H1 (cell line): ENCODE measurements around the gene EPB41L4A. TPM values are rescaled to one million over a fixed set of nuclear protein-coding genes. Genes with fewer than 3 reads are reported as not detected.

Source experiments
- CTCF ChIA-PET: fragments of 300-600 bp; sonication (Branson Sonifier 250); formaldehyde crosslinking; loops from one replicate; lab custom pipeline; 2021; ENCODE audit not compliant: partially characterized antibody; lab: Charles Lee
- POLR2A ChIA-PET: fragments of 300-600 bp; sonication (Branson Sonifier 250); formaldehyde crosslinking; loops from one replicate; lab custom pipeline; 2021; ENCODE audit warnings: inconsistent platforms; ENCODE audit not compliant: partially characterized antibody; lab: Charles Lee
- DNase-seq, 2 experiments: peaks; one replicate each; pipeline versions ENCODE4 v3.0.0 to v3.0.0-alpha.2; 2010 to 2022; ENCODE audit warnings: low spot score in 2 of 2, low read depth in 1 of 2, mixed read lengths in 1 of 2
- FAIRE-seq: peaks from 2 replicates; lab custom pipeline; 2011; peaks lifted over from hg19 to GRCh38; lab: Jason Lieb, UNC
- H2AFZ ChIP-seq: 2 replicates; pipeline ENCODE4 v1.8.1; 2012; ENCODE audit warnings: low read length, inconsistent platforms
- H2AK5ac ChIP-seq: 2 replicates; pipeline ENCODE4 v1.6.1; 2013; ENCODE audit warnings: low read depth, low read length
- H2BK120ac ChIP-seq: replicated peaks from 2 replicates; pipeline ENCODE3; 2013; ENCODE audit warnings: low read depth, low read length, inconsistent platforms
- H2BK12ac ChIP-seq: 2 replicates; pipeline ENCODE4 v1.6.1; 2013; ENCODE audit warnings: low read depth, low read length
- H2BK15ac ChIP-seq: 2 replicates; pipeline ENCODE4 v1.6.1; 2013; ENCODE audit warnings: low read length
- H2BK20ac ChIP-seq: 2 replicates; pipeline ENCODE4 v1.6.1; 2013; ENCODE audit warnings: low read length
- H2BK5ac ChIP-seq: 2 replicates; pipeline ENCODE4 v1.6.1; 2013; ENCODE audit warnings: low read depth, low read length
- H3K14ac ChIP-seq: 2 replicates; pipeline ENCODE4 v1.6.1; 2013; ENCODE audit warnings: inconsistent platforms; ENCODE audit not compliant: insufficient read length
- H3K18ac ChIP-seq: 2 replicates; pipeline ENCODE4 v1.6.1; 2013; ENCODE audit warnings: low read length; ENCODE audit errors: extremely low read depth
- H3K23ac ChIP-seq: 2 replicates; pipeline ENCODE4 v1.6.1; 2013; ENCODE audit warnings: inconsistent platforms; ENCODE audit not compliant: insufficient read length
- H3K23me2 ChIP-seq: 2 replicates; pipeline ENCODE4 v1.6.1; 2013; ENCODE audit warnings: low read depth, low read length
- H3K27ac ChIP-seq: 2 replicates; pipeline ENCODE4 v1.6.1; 2011; ENCODE audit warnings: low read depth, low read length, inconsistent platforms
- H3K27me3 ChIP-seq, 4 experiments: replicated peaks in 1 of 4; 1 replicate in 1 of 4; 2 replicates in 3 of 4; pipeline versions ENCODE4 v1.6.1 to v1.8.1; 2011 to 2013; ENCODE audit warnings: low read length in 3 of 4, mild to moderate bottlenecking in 3 of 4, inconsistent platforms in 2 of 4, mixed read lengths in 2 of 4, moderate library complexity in 1 of 4; ENCODE audit not compliant: control insufficient read depth in 3 of 4, insufficient read depth in 3 of 4; ENCODE audit errors: extremely low read depth in 1 of 4
- H3K36me3 ChIP-seq, 4 experiments: 2 replicates each; pipeline versions ENCODE4 v1.6.1 to v1.8.1; 2011 to 2013; ENCODE audit warnings: mild to moderate bottlenecking in 4 of 4, low read length in 3 of 4, moderate library complexity in 2 of 4, control low read depth in 1 of 4, inconsistent platforms in 1 of 4; ENCODE audit not compliant: insufficient read depth in 4 of 4, control insufficient read depth in 2 of 4
- H3K4ac ChIP-seq: replicated peaks from 2 replicates; pipeline ENCODE3; 2013; ENCODE audit warnings: low read length, low read depth, mixed read lengths, inconsistent platforms; ENCODE audit not compliant: insufficient read length
- H3K4me1 ChIP-seq, 4 experiments: replicated peaks in 1 of 4; 1 replicate in 1 of 4; 2 replicates in 3 of 4; pipeline versions ENCODE4 v1.6.1 to v1.8.1; 2011 to 2013; ENCODE audit warnings: low read length in 3 of 4, inconsistent platforms in 2 of 4, mixed read lengths in 1 of 4; ENCODE audit not compliant: insufficient read depth in 4 of 4, control insufficient read depth in 3 of 4
- H3K4me2 ChIP-seq, 2 experiments: 2 replicates each; pipeline versions ENCODE4 v1.6.1 to v1.8.1; 2011 to 2013; ENCODE audit warnings: low read depth in 2 of 2, low read length in 2 of 2, control low read depth in 1 of 2, inconsistent platforms in 1 of 2, mild to moderate bottlenecking in 1 of 2; ENCODE audit not compliant: insufficient read depth in 1 of 2
- H3K4me3 ChIP-seq, 4 experiments: fragments of 200-600, 300-600 bp in 1 of 4; sonication (generic), shearing (Covaris generic), sonication (Bioruptor Twin) in 1 of 4; 2 replicates each; pipeline versions ENCODE4 v1.5.1 to v1.8.1; 2011 to 2016; ENCODE audit warnings: low read length in 4 of 4, low read depth in 3 of 4, control low read depth in 2 of 4, inconsistent platforms in 2 of 4, mild to moderate bottlenecking in 2 of 4, mixed read lengths in 1 of 4, moderate library complexity in 1 of 4; ENCODE audit not compliant: insufficient read depth in 2 of 4; ENCODE audit errors: extremely low read depth in 1 of 4
- H3K56ac ChIP-seq: replicated peaks from 2 replicates; pipeline ENCODE3; 2013; ENCODE audit warnings: low read depth, mild to moderate bottlenecking, mixed read lengths, low read length, inconsistent platforms; ENCODE audit not compliant: insufficient read length
- H3K79me1 ChIP-seq: 2 replicates; pipeline ENCODE4 v1.6.1; 2013; ENCODE audit warnings: low read depth, low read length, control low read depth
- H3K79me2 ChIP-seq, 2 experiments: 2 replicates each; pipeline versions ENCODE4 v1.6.1 to v1.8.1; 2012 to 2013; ENCODE audit warnings: low read length in 2 of 2, mild to moderate bottlenecking in 2 of 2, inconsistent platforms in 1 of 2; ENCODE audit not compliant: insufficient read depth in 2 of 2, control insufficient read depth in 1 of 2
- H3K9ac ChIP-seq, 4 experiments: replicated peaks in 1 of 4; 1 replicate in 1 of 4; 2 replicates in 3 of 4; pipeline versions ENCODE4 v1.6.1 to v1.8.1; 2011 to 2013; ENCODE audit warnings: low read depth in 3 of 4, low read length in 3 of 4, control low read depth in 2 of 4, mild to moderate bottlenecking in 2 of 4, moderate library complexity in 2 of 4, inconsistent platforms in 1 of 4; ENCODE audit errors: extremely low read depth in 1 of 4
- H3K9me3 ChIP-seq, 2 experiments: 2 replicates each; pipeline versions ENCODE4 v1.6.1 to v1.8.1; 2012 to 2013; ENCODE audit warnings: mild to moderate bottlenecking in 2 of 2, moderate library complexity in 2 of 2, control low read depth in 1 of 2, inconsistent platforms in 1 of 2, low read depth in 1 of 2, low read length in 1 of 2, mixed read lengths in 1 of 2; ENCODE audit not compliant: insufficient read depth in 2 of 2
- H4K20me1 ChIP-seq, 2 experiments: replicated peaks in 1 of 2; 2 replicates each; pipeline versions ENCODE3 to v1.8.1; 2011 to 2013; ENCODE audit warnings: inconsistent platforms in 2 of 2, low read length in 2 of 2, mild to moderate bottlenecking in 1 of 2; ENCODE audit not compliant: insufficient read depth in 2 of 2, control insufficient read depth in 1 of 2
- H4K5ac ChIP-seq: 2 replicates; pipeline ENCODE4 v1.6.1; 2013; ENCODE audit warnings: low read length, low read depth, mixed read lengths, inconsistent platforms; ENCODE audit not compliant: insufficient read length
- H4K8ac ChIP-seq: 2 replicates; pipeline ENCODE4 v1.8.0; 2013; ENCODE audit warnings: mild to moderate bottlenecking, moderate library complexity, low read length, inconsistent platforms; ENCODE audit not compliant: insufficient read depth; ENCODE audit errors: extremely low read depth
- H4K91ac ChIP-seq: replicated peaks from 2 replicates; pipeline ENCODE3; 2013; ENCODE audit warnings: low read length, mixed read lengths, inconsistent platforms; ENCODE audit not compliant: insufficient read length
- ASH2L ChIP-seq: fragments of 200-600, 300-600 bp; sonication (generic); IDR thresholded peaks from one replicate; pipeline ENCODE4 v1.7.1; 2017; ENCODE audit warnings: low read length
- CBX5 ChIP-seq: fragments of 300-800, 300-1000 bp; sonication (generic); IDR thresholded peaks from 2 replicates; pipeline ENCODE4 v1.7.1; 2016; ENCODE audit warnings: antibody characterized with exemption, low read length, low read depth
- CHD2 ChIP-seq: IDR thresholded peaks from 2 replicates; pipeline ENCODE4 v1.6.1; 2012; ENCODE audit warnings: low read length, improper control_type of control experiment
- GTF2F1 ChIP-seq: IDR thresholded peaks from 2 replicates; pipeline ENCODE4 v1.6.1; 2012; ENCODE audit warnings: low read depth, low read length, improper control_type of control experiment, borderline replicate concordance
- JUND ChIP-seq: IDR thresholded peaks from 2 replicates; pipeline ENCODE4 v1.6.1; 2011; ENCODE audit warnings: mild to moderate bottlenecking, improper control_type of control experiment, low read length
- SIX5 ChIP-seq: IDR thresholded peaks from 2 replicates; pipeline ENCODE4 v1.6.1; 2011; ENCODE audit warnings: mild to moderate bottlenecking, low read depth, low read length
- WGBS, 2 experiments: shearing (Covaris generic) in 1 of 2; methylation state at CpG; one replicate each; pipeline versions ENCODE4 v1.1.6 to v1.1.7; 2013 to 2015; ENCODE audit warnings: low lambda C conversion rate in 2 of 2, mixed read lengths in 2 of 2, inconsistent platforms in 1 of 2, low coverage in 1 of 2, missing lambda C conversion rate in 1 of 2; ENCODE audit not compliant: insufficient replicate concordance in 2 of 2, insufficient coverage in 1 of 2, insufficient read length in 1 of 2; ENCODE audit errors: extremely low coverage in 1 of 2, missing lambda C conversion rate in 1 of 2; 5-methylcytosine and 5-hydroxymethylcytosine counted together
- polyA plus RNA-seq, 7 experiments: library from polyadenylated mRNA; depleted of rRNA in 3 of 7; stranded (reverse) in 5 of 7; unstranded in 2 of 7; fragments of >200 nt in 5 of 7; fragments of 200-250 nt in 2 of 7; gene quantifications; 1 replicate in 5 of 7; 2 replicates in 1 of 7; 4 replicates in 1 of 7; pipeline versions ENCODE4 v1.2.1 to v1.2.3, GENCODE V29; 2011 to 2013; ENCODE audit warnings: missing spikeins in 2 of 7, mixed read lengths in 2 of 7
- total RNA-seq: library from RNA; stranded (reverse); fragmentation: NEBNext Ultra II Directional; extraction: Animal tissue kit (Norgen Biotek cat#: 25700); gene quantifications from 2 replicates; pipeline ENCODE4 v1.2.1, GENCODE V29; 2021

EPB41L4A gene
- total and polyA plus RNA-seq, 2 of the 8 experiments (the other 6 are each of a cell fraction or from before 2014, with no cell fraction given), result 1.6 to 4.6 TPM

DNA sequence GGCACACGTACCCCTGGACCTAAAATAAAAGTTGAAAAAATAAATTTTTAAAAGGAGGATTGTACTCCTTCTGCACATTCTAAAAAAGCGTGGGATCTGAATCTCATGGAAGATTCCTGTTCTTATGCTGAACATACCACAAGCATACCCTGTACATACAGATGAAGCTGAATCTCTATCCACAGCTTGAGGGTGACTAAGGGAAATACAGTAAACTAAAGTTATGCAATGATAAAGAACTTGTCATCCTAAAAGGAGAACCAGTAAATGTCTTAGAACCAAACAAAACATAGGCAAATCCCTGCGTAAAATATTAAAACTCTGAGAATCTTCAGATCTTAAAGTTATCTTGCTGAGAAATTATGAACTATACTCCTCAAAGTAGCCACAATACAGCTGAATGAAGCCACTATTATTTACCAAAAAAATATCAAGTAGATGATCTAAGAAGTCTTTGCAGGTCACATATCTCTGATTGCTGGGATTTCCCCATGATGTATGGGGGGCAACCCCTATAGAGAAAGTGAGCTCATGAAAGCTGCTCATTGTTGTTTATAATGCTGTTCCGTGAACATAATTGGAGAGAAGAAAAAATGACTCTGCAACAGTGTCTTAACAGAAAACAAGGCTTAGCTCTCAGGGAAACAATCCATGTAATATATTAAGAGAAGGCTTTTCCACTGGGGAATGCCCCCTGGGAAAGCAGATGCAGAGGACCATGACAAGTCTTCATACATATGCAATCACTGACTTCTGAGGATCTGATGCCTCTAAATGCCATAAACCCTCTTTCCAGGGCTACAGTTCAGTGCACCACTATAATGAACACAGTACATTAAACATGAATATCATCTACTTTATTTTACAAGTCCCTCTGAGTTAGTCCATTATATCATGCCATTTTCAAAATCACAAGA is 210.1 kb downstream of the EPB41L4A start:
- no peak overlapping the region for H3K18ac ChIP-seq
- peak overlapping the region; percentile 44 for H3K4ac ChIP-seq
- POLR2A ChIA-PET, result no interaction called here

More for the DNA sequence above, 210.1 kb downstream of the EPB41L4A start:
- no peak overlapping the region for H3K14ac ChIP-seq
- no peak overlapping the region for H2AFZ ChIP-seq
- H3K9ac ChIP-seq, result no peak overlapping the region
- DNase-seq, result no peak
- H4K91ac ChIP-seq, result no peak overlapping the region
- no peak for TF ChIP-seq GTF2F1
- TF ChIP-seq SIX5, result no peak
- no peak for TF ChIP-seq ASH2L
- no peak for TF ChIP-seq CBX5
- no peak for TF ChIP-seq JUND
- no peak for TF ChIP-seq CHD2
- no peak overlapping the region for H3K23ac ChIP-seq
- H3K27ac ChIP-seq, result no peak overlapping the region
- H3K4me1 ChIP-seq, result peaks cover 0 to 11% (median 4%) of the 10 kb centered on the region in 4 experiments; a peak in 3 of 7 replicates
- no peak overlapping the region for H2BK5ac ChIP-seq
- FAIRE-seq, result no peak
- no peak overlapping the region for H4K5ac ChIP-seq
- H3K4me2 ChIP-seq, result no peak overlapping the region
- H2BK120ac ChIP-seq, result no peak overlapping the region
- no peak overlapping the region for H2BK12ac ChIP-seq
- H2BK20ac ChIP-seq, result no peak overlapping the region
- no peak overlapping the region for H3K4me3 ChIP-seq
- CTCF ChIA-PET, result interaction anchor here (0.6 to 2.4 kb wide), 9 partner anchors 21 to 832 kb away, joined by 3 to 13 read pairs (median 4); partner anchors contain the start of gene EPB41L4A
- no peaks in the 10 kb centered on the region for H3K79me1 ChIP-seq
- no peak overlapping the region for H2AK5ac ChIP-seq
- no peak overlapping the region for H2BK15ac ChIP-seq
- 92% methylated on average over 4 of the region's 4 CpGs; no CpG with 5 or more reads in 1 of the 2 experiments for WGBS, 2 experiments
- H3K56ac ChIP-seq, result no peak overlapping the region
- no peaks in the 10 kb centered on the region for H3K9me3 ChIP-seq
- no peaks in the 10 kb centered on the region for H4K20me1 ChIP-seq
- no peaks in the 10 kb centered on the region for H3K23me2 ChIP-seq
- no peak overlapping the region for H4K8ac ChIP-seq
- H3K36me3 ChIP-seq, result no peaks in the 10 kb centered on the region
- H3K27me3 ChIP-seq, result no peaks in the 10 kb centered on the region
- H3K79me2 ChIP-seq, result no peaks in the 10 kb centered on the region
